Measurements from ENCODE around the gene C1RL. TPM values are rescaled to one million over a fixed set of nuclear protein-coding genes. Genes with fewer than 3 reads are reported as not detected.

Gene C1RL
- total RNA-seq, 2 experiments from 2014 or later = 10.3 to 11.5 TPM

GRCh38 chr12:7096979-7097378, 12.0 kb downstream of the C1RL start:
- Mint-ChIP-seq H3K27ac (no peak overlapping the region), H3K4me1 (ENCODE audit: low read depth) (peaks cover 4% of the 10 kb centered on the region), H3K4me3 (no peak overlapping the region), H3K36me3 (ENCODE audit: low read depth) (peaks cover 2% of the 10 kb centered on the region), H3K27me3 (ENCODE audit: low read depth) (no peaks in the 10 kb centered on the region), H3K9me3 (no peaks in the 10 kb centered on the region)
- CTCF ChIA-PET = interaction anchor here (1.5 kb wide), 1 partner anchor 92 kb away, joined by 5 read pairs; no protein-coding TSS in a partner anchor
- intact Hi-C loops (cut with micrococcal nuclease) = no loop called here
- DNase-seq = no peak

DNA sequence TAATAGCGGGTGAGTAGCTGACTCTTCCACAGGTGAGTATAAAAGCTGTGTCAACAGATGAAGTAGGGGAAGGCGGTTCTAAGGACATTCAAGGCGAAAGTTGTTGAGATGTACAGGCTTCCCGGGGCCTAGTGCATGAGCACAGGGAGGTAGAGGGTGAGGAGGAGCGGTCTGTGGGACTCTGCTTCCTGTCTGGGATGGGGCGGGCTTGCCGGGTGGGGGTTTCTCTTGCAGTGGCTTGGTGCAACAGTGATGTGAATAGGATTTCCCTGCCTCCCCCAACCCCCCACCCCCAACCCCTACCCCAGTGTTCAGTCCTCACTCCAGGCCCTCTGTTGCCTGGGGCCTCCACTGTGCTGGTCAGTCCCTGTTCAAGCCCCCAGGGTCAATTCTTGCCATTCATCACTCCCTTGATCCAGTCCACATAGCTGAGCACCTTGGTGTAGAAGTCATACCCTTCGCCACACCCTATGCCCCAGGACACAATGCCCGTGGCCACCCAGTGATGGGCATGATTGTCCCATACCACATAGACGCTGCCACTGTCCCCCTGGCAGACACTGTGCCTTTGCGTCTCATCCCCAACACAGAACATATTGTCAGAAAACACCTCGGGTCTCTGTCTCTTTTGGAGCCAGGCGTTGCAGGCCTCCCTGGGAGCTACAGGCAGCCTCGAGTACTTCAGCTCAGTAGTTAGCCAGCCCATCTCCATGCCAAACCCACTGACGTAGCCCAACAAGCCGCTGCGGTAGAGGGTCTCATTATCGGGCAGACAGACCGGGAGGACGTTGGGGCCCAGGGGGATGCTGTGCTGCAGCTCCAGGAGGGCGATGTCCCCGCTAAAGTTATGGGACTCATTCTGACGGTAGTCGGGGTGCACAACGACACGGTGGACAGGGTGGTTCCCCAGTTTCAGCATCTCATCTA, 12.7 kb downstream of the C1RL start:
- peaks cover 7% of the 10 kb centered on the region for H3K4me1 Mint-ChIP-seq (ENCODE audit: low read depth)
- H3K9me3 Mint-ChIP-seq = no peaks in the 10 kb centered on the region
- H3K36me3 Mint-ChIP-seq (ENCODE audit: low read depth) = peaks cover 2% of the 10 kb centered on the region
- intact Hi-C loops (cut with micrococcal nuclease) = no loop called here
- CTCF ChIA-PET = interaction anchor here (0.7 to 1.7 kb wide), 5 partner anchors 12 to 152 kb away, joined by 3 to 5 read pairs (median 5); partner anchors contain the start of gene C1RL
- no peak overlapping the region for H3K4me3 Mint-ChIP-seq
- no peak for DNase-seq
- no peaks in the 10 kb centered on the region for H3K27me3 Mint-ChIP-seq (ENCODE audit: low read depth)
- no peak overlapping the region for H3K27ac Mint-ChIP-seq

DNA sequence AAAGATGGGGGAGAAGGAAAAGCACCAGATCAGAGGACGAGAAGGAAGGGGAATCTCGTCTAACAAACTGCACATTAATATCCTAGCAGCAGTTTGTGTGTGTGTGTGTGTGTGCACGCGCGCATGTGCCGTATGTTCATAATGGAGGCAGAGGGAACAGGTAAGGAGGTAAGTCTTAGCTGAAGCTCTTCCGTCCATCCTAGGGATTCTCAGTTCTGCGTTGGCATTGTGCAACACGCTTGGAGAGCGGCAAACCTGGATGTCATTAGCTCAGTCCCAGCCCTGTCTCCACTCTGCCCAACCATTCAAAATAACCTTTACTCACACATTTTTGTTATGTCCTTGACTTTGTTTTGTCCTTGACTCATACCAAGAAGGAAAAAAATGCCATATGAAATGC, 15.1 kb downstream of the C1RL start:
- no peak overlapping the region for H3K27ac Mint-ChIP-seq
- DNase-seq = no peak
- H3K9me3 Mint-ChIP-seq = no peaks in the 10 kb centered on the region
- no peaks in the 10 kb centered on the region for H3K27me3 Mint-ChIP-seq (ENCODE audit: low read depth)
- peaks cover 2% of the 10 kb centered on the region for H3K36me3 Mint-ChIP-seq (ENCODE audit: low read depth)
- no peak overlapping the region for H3K4me3 Mint-ChIP-seq
- peaks cover 7% of the 10 kb centered on the region for H3K4me1 Mint-ChIP-seq (ENCODE audit: low read depth)
- CTCF ChIA-PET = interaction anchor here (1.9 to 2.7 kb wide), 3 partner anchors 9 to 19 kb away, joined by 5 to 30 read pairs (median 8); partner anchors contain the start of gene C1RL
- intact Hi-C loops (cut with micrococcal nuclease) = loop anchor here (2.0 kb wide), 3 partner anchors 19 to 225 kb away; partner anchors contain the start of genes EMG1 and PHB2

DNA sequence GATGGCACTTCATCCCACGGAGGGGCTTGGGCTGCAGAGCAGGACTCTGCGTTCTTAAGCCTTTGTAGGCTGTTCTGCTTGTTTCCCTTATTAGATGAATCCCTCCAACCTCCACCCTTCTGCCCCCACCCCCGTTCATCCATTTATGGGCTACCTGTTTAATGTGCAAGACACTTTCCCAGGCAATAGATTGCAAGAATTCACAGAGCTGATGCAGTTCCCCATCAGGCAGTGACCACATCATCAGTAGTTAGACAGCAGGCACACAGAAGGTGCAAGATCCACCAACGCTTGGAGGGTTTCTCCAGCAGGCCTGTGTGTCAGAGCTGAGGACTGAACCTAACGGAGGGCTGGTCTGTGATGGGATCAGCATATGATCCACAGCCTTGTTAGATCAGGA, 15.5 kb downstream of the C1RL start:
- no peaks in the 10 kb centered on the region for H3K9me3 Mint-ChIP-seq
- no peaks in the 10 kb centered on the region for H3K36me3 Mint-ChIP-seq (ENCODE audit: low read depth)
- CTCF ChIA-PET = interaction anchor here (1.9 to 2.7 kb wide), 3 partner anchors 9 to 20 kb away, joined by 5 to 30 read pairs (median 8); partner anchors contain the start of gene C1RL
- no peak overlapping the region for H3K27ac Mint-ChIP-seq
- H3K4me1 Mint-ChIP-seq (ENCODE audit: low read depth) = peaks cover 7% of the 10 kb centered on the region
- intact Hi-C loops (cut with micrococcal nuclease) = loop anchor here (2.0 kb wide), 3 partner anchors 19 to 225 kb away; partner anchors contain the start of genes EMG1 and PHB2
- no peaks in the 10 kb centered on the region for H3K27me3 Mint-ChIP-seq (ENCODE audit: low read depth)
- no peak for DNase-seq
- H3K4me3 Mint-ChIP-seq = no peak overlapping the region

- intact Hi-C loops (cut with micrococcal nuclease) = loop anchor here (1.0 to 2.0 kb wide), 6 partner anchors 20 to 224 kb away; partner anchors contain the start of genes C12orf57, EMG1, LPCAT3 and PHB2
- Mint-ChIP-seq H3K4me3 (no peak overlapping the region), H3K27ac (no peak overlapping the region), H3K27me3 (ENCODE audit: low read depth) (no peaks in the 10 kb centered on the region), H3K36me3 (ENCODE audit: low read depth) (no peaks in the 10 kb centered on the region), H3K9me3 (no peaks in the 10 kb centered on the region), H3K4me1 (ENCODE audit: low read depth) (peaks cover 7% of the 10 kb centered on the region)
- no peak for DNase-seq
- CTCF ChIA-PET = interaction anchor here (0.8 to 2.7 kb wide), 7 partner anchors 10 to 149 kb away, joined by 3 to 30 read pairs (median 5); partner anchors contain the start of genes C12orf57, C1RL and RNU7-1
Measured at GRCh38 chr12:7092986-7093460, 16.0 kb downstream of the C1RL start.

DNA sequence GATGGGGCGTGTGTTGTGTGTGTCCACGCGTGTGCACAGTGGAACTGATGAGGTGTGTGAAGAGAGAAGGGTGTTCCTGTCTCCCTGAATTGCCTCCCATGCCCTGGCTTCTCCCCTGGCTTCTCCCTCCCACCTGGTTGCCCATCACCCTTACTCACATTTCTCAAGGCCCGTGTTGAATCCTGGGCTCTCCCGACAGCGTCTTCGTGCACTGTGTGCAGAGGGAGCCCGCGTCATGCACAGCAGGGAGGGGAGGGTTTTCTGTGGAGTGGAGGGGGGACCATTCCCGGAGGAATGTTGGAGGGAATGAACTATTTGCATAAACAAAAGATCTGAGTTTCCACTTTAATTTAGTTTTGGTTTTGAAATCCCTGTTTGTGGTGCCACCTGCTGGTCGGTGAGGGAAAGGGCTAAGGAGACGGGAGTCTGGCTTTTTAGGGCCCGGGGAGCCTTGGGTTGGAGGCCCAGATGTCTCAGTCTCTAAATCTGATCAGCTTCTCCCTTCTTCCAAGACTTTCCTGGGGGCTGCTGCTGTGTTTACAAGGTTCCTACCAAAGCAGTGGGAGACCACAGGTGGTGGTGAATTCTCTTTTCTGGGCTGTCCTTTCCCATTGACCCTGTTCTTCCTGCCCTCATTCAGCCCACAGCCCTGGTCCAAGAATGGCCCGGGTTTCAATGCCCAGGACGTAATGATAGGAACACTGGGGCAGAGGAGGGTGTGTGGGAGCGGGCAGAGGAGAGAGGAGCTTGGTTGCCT, 16.6 kb downstream of the C1RL start, which contains the start of gene C1R:
C1R (minus strand) TSS at position 217 of the 757 bp plus-strand sequence; CDS start at position 160, 57 bp downstream.
- H3K36me3 Mint-ChIP-seq (ENCODE audit: low read depth) = no peaks in the 10 kb centered on the region
- peaks cover 7% of the 10 kb centered on the region for H3K4me1 Mint-ChIP-seq (ENCODE audit: low read depth)
- CTCF ChIA-PET = interaction anchor here (0.8 to 2.7 kb wide), 7 partner anchors 10 to 148 kb away, joined by 3 to 30 read pairs (median 5); partner anchors contain the start of genes C12orf57, C1RL and RNU7-1

DNA sequence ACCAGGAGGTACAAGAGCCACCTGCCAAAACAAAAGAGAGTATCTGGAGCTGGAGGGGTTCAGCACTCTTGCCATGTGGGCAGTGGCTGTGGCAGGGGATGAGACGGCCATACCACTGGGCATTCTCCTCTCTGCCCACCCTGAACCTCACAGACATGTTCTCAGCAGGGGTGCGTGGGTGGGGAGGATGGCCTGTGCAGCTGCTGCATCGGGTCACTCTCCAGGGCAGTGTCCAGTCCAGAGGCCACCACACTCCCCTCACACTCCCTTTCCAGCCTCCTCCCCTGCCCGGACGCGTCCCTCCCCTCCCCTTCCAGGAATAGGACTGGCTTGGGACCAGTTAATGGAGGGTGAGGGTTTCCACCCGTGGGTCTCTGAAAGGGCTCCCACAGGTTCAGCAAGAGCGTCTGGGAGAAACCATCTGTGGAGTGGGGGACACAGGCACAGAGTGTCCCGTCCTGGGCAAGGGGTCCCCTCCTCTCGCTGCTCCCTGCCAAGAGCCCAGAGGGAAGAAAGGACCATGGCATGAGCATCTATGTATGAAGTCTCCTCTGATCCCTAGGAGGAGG, 17.3 kb downstream of the C1RL start:
- Mint-ChIP-seq H3K27ac (no peak overlapping the region), H3K4me3 (peak overlapping the region; percentile 73), H3K27me3 (ENCODE audit: low read depth) (no peaks in the 10 kb centered on the region), H3K9me3 (no peaks in the 10 kb centered on the region), H3K36me3 (ENCODE audit: low read depth) (no peaks in the 10 kb centered on the region), H3K4me1 (ENCODE audit: low read depth) (peaks cover 7% of the 10 kb centered on the region)
- CTCF ChIA-PET = interaction anchor here (0.5 to 2.7 kb wide), 10 partner anchors 11 to 170 kb away, joined by 3 to 30 read pairs (median 3); partner anchors contain the start of genes C12orf57, C1RL and RNU7-1
- intact Hi-C loops (cut with micrococcal nuclease) = loop anchor here (1.0 to 2.0 kb wide), 6 partner anchors 21 to 223 kb away; partner anchors contain the start of genes C12orf57, EMG1, LPCAT3 and PHB2
- no peak for DNase-seq

More for the DNA sequence above, 16.6 kb downstream of the C1RL start, which contains the start of gene C1R:
- Mint-ChIP-seq H3K27me3 (ENCODE audit: low read depth) (no peaks in the 10 kb centered on the region), H3K4me3 (peak within 1 kb of the TSS; percentile 73), H3K27ac (peak within 1 kb of the TSS; percentile 22), H3K9me3 (no peaks in the 10 kb centered on the region)
- intact Hi-C loops (cut with micrococcal nuclease) = loop anchor here (1.0 to 2.0 kb wide), 6 partner anchors 20 to 224 kb away; partner anchors contain the start of genes C12orf57, EMG1, LPCAT3 and PHB2
- DNase-seq = peak; percentile 83

GRCh38 chr12:7091171-7091570, 17.8 kb downstream of the C1RL start:
- no peaks in the 10 kb centered on the region for H3K9me3 Mint-ChIP-seq
- no peaks in the 10 kb centered on the region for H3K27me3 Mint-ChIP-seq (ENCODE audit: low read depth)
- intact Hi-C loops (cut with micrococcal nuclease) = no loop called here
- CTCF ChIA-PET = interaction anchor here (0.5 to 1.2 kb wide), 8 partner anchors 14 to 169 kb away, joined by 3 to 5 read pairs (median 3); no protein-coding TSS in a partner anchor
- no peak overlapping the region for H3K27ac Mint-ChIP-seq
- H3K4me1 Mint-ChIP-seq (ENCODE audit: low read depth) = peaks cover 7% of the 10 kb centered on the region
- H3K36me3 Mint-ChIP-seq (ENCODE audit: low read depth) = no peaks in the 10 kb centered on the region
- no peak for DNase-seq
- no peak overlapping the region for H3K4me3 Mint-ChIP-seq

DNA sequence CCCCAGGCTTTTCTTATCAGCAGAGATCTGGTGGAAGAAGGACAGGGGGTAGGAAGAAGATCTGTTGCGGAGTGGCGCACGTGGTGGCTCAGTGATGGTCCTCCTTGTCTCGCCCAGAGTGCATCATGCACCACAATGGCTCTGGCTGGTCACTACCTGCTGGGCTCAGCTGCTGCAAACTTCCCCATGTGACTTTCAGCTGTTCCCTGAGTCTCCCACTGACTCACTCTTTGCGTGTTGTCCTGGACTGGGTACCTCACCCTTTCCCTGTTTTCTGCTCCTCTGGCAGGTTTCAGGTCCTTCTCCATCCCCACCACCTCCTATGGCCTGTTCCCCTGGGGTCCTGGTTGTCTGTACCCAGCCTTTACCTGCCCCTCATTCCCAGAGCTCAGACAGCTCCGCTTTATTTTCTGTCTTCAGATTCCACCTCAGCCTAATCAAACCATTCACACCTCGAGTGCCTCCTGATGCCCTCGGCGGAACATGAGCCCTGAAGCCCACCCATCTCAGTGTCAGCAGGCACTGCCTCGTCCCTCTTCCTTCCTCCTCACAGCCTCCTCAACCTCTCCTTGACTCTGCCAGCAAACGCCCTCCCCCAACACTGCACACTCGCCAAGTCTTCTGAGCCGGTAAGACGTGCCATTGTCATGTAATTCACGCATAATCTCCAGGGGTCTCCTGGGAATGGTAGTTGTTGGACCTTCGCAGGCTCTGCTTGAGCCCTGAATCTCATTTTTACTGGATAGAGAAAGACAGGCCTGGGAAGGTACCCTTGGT, 18.6 kb downstream of the C1RL start:
- Mint-ChIP-seq H3K27me3 (ENCODE audit: low read depth) (no peaks in the 10 kb centered on the region), H3K4me1 (ENCODE audit: low read depth) (peaks cover 7% of the 10 kb centered on the region), H3K27ac (no peak overlapping the region), H3K9me3 (no peaks in the 10 kb centered on the region), H3K4me3 (no peak overlapping the region), H3K36me3 (ENCODE audit: low read depth) (no peaks in the 10 kb centered on the region)
- CTCF ChIA-PET = interaction anchor here (1.1 to 1.5 kb wide), 5 partner anchors 11 to 23 kb away, joined by 3 to 6 read pairs (median 4); no protein-coding TSS in a partner anchor
- DNase-seq = no peak
- intact Hi-C loops (cut with micrococcal nuclease) = no loop called here

DNA sequence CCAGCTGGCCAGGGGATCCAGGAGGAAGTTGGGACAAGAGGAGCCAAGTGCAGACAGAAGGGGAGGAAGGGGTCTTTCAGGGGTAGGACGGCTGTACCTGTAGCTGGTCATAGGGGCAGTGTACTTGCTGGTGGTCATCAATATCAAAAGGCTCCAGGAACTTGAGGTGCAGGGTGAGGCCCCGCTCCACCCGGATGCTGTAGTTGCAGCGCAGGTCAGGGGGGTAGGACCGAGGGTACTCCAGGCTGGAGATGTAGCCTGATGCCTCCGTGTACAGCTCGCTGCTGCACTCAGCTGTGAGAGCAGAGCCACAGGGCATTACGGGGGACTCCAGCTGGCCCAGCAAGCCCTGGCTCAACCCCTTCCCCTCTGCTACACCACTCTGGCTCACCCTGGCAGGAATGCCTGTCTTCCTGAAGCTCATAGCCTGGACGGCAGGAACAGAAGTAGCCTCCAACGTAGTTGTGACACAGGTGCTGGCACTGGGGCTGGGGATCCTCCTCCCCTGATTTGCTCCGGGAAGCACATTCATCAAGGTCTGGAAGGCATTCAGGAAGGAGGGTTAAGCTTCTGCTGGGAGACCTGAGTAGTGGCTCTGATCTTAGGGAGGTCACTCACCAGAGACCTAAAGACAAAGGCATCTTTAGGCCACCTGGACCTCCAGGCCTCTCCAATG, 19.7 kb downstream of the C1RL start:
- no peak for DNase-seq
- intact Hi-C loops (cut with micrococcal nuclease) = no loop called here
- Mint-ChIP-seq H3K4me1 (ENCODE audit: low read depth) (peaks cover 7% of the 10 kb centered on the region), H3K27ac (no peak overlapping the region), H3K4me3 (no peak overlapping the region), H3K27me3 (ENCODE audit: low read depth) (no peaks in the 10 kb centered on the region), H3K36me3 (ENCODE audit: low read depth) (no peaks in the 10 kb centered on the region), H3K9me3 (no peaks in the 10 kb centered on the region)
- CTCF ChIA-PET = interaction anchor here (1.4 to 1.5 kb wide), 2 partner anchors 10 to 21 kb away, joined by 4 to 6 read pairs; no protein-coding TSS in a partner anchor
